HL-60 (cell line): ENCODE data around the gene ADH1B.

Source experiments
- DNase-seq, 2 experiments: peaks; one replicate each; pipeline ENCODE4 v3.0.0-alpha.2; 2010 to 2020; ENCODE audit warnings: low read depth in 1 of 2, low spot score in 1 of 2
- H3K27ac ChIP-seq: fragments of 250-450 bp; sonication (Bioruptor Pico); replicated peaks from 2 replicates; pipeline ENCODE4 v1.5.1; 2020; ENCODE audit warnings: mild to moderate bottlenecking, moderate library complexity
- H3K27me3 ChIP-seq: fragments of 250-450 bp; sonication (Bioruptor Pico); 2 replicates; pipeline ENCODE4 v1.5.1; 2021; ENCODE audit warnings: mild to moderate bottlenecking, moderate library complexity; ENCODE audit not compliant: insufficient read depth, poor library complexity, severe bottlenecking
- H3K4me3 ChIP-seq: replicated peaks from 2 replicates; pipeline ENCODE4 v1.5.1; 2011; ENCODE audit warnings: mild to moderate bottlenecking, control low read depth, low read length; ENCODE audit not compliant: insufficient read depth
- GABPA ChIP-seq: IDR thresholded peaks from 2 replicates; pipeline ENCODE4 v1.6.1; 2012; ENCODE audit warnings: low read depth
- POLR2AphosphoS5 ChIP-seq: IDR thresholded peaks from 2 replicates; pipeline ENCODE4 v1.6.1; 2012; ENCODE audit warnings: low read depth
- SPI1 ChIP-seq: IDR thresholded peaks from 2 replicates; pipeline ENCODE4 v1.6.1; 2012; ENCODE audit warnings: low read depth, mild to moderate bottlenecking, borderline replicate concordance
- TF ChIP-seq, protein P1 (sequence below): IDR thresholded peaks from 2 replicates; pipeline ENCODE4 v1.6.1; 2012; ENCODE audit warnings: low read depth; ENCODE audit not compliant: insufficient replicate concordance
- TF ChIP-seq, protein P2 (sequence below): IDR thresholded peaks from one replicate; pipeline ENCODE4 v1.5.1; 2011; ENCODE audit warnings: low read length, control low read depth, inconsistent platforms; ENCODE audit not compliant: insufficient read depth

ADH1B gene

DNA sequence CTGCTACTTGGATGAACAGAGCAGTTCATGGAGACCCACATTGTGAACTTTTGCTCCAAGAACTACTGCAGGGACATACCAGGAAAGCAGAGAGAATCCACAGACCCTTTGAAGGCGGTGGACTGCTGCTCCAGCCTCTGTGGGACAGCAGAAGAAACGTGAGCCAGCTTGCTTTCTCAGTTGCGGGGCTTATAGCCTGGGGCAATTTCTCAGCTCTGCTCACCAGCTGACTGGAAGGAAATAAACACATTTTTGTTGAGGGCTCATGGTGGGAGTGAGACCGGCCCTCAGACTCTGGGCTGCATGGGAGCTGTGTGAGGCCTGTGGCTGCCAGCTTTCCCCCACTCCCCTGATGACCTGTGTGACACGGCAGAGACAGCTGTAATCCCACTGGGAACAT is 27.8 kb downstream of the ADH1B start:
- no peak overlapping the region for H3K27ac ChIP-seq
- TF ChIP-seq GABPA (no peak), POLR2AphosphoS5 (no peak)
- TF ChIP-seq, protein P1, sequence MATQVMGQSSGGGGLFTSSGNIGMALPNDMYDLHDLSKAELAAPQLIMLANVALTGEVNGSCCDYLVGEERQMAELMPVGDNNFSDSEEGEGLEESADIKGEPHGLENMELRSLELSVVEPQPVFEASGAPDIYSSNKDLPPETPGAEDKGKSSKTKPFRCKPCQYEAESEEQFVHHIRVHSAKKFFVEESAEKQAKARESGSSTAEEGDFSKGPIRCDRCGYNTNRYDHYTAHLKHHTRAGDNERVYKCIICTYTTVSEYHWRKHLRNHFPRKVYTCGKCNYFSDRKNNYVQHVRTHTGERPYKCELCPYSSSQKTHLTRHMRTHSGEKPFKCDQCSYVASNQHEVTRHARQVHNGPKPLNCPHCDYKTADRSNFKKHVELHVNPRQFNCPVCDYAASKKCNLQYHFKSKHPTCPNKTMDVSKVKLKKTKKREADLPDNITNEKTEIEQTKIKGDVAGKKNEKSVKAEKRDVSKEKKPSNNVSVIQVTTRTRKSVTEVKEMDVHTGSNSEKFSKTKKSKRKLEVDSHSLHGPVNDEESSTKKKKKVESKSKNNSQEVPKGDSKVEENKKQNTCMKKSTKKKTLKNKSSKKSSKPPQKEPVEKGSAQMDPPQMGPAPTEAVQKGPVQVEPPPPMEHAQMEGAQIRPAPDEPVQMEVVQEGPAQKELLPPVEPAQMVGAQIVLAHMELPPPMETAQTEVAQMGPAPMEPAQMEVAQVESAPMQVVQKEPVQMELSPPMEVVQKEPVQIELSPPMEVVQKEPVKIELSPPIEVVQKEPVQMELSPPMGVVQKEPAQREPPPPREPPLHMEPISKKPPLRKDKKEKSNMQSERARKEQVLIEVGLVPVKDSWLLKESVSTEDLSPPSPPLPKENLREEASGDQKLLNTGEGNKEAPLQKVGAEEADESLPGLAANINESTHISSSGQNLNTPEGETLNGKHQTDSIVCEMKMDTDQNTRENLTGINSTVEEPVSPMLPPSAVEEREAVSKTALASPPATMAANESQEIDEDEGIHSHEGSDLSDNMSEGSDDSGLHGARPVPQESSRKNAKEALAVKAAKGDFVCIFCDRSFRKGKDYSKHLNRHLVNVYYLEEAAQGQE, result no peak
- TF ChIP-seq, protein P2, sequence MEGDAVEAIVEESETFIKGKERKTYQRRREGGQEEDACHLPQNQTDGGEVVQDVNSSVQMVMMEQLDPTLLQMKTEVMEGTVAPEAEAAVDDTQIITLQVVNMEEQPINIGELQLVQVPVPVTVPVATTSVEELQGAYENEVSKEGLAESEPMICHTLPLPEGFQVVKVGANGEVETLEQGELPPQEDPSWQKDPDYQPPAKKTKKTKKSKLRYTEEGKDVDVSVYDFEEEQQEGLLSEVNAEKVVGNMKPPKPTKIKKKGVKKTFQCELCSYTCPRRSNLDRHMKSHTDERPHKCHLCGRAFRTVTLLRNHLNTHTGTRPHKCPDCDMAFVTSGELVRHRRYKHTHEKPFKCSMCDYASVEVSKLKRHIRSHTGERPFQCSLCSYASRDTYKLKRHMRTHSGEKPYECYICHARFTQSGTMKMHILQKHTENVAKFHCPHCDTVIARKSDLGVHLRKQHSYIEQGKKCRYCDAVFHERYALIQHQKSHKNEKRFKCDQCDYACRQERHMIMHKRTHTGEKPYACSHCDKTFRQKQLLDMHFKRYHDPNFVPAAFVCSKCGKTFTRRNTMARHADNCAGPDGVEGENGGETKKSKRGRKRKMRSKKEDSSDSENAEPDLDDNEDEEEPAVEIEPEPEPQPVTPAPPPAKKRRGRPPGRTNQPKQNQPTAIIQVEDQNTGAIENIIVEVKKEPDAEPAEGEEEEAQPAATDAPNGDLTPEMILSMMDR, result no peak
- DNase-seq, result no peak
- no peaks in the 10 kb centered on the region for H3K27me3 ChIP-seq
- H3K4me3 ChIP-seq, result no peak overlapping the region

DNA sequence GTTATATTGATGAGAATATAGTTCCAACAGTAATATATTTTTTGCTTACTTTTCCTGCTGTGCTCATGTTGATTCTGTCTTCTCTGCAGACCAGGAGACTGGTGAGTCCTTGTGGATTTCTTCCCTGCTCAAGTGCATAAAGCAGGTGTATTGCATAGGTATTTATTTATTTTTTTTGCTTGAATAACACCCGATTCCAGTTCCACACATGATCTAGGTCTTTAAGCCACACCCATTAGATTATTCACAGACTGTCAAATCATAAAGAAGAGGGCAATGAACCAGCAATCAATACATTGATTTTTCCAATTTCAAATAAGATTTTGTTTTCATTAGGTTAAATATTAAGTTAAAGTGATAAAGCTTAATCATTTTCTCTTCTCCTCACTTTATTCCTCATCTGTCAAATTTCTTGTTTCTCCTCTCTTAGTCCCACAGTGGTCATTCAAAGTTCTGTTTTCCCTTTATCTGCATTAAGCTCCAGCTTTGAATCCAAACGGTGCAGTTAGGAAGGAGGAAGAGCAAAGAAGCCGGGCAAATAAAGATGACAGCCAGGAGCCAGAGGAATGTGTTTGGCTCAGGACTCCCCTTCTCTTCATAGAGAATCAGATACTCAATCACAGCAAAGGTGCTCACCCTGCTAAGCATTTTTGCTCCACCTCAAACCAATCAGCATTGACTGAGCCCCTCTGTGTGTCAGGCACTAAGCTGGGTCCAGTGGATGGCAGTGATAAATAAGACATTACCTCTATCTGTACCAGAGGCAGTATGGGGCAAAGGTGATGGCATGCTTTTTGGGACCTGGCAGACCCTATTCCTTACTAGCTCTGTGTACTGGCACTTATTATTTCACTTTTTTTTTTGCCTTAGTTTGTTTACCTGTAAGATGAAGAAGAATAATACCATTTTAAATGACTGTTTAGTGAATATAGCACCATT is 30.1 kb downstream of the ADH1B start, which contains the start of gene ADH1A:
ADH1A (minus strand) TSS at position 138 of the 939 bp plus-strand sequence; CDS start at position 67, 71 bp downstream.
- no peak for DNase-seq
- H3K27ac ChIP-seq, result no peak within 1 kb of the TSS
- H3K4me3 ChIP-seq, result no peak within 1 kb of the TSS
- no peaks in the 10 kb centered on the region for H3K27me3 ChIP-seq
- TF ChIP-seq, protein P2, result no peak
- TF ChIP-seq, protein P1, result no peak
- TF ChIP-seq GABPA, result no peak
- no peak for TF ChIP-seq POLR2AphosphoS5
- TF ChIP-seq SPI1, result no peak

DNA sequence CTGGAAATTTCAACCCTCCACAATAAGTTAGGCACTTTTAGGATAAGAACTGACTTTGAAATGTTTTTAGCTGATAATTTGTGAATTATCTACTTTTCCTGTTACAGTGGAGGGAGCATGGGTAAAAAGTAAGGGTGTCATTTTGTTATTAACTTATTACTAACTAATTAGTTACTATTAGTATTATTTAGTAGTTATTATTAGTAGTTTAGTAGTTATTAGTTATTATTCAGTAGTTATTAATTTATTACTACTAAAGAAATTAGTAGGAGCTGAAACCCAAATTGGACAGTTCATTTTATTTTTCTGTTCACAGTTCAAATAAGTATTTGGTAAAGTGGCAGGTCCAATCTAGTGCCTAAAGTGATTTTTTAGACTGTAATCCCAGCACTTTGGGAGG is 35.8 kb downstream of the ADH1B start:
- H3K4me3 ChIP-seq, result no peak overlapping the region
- TF ChIP-seq, protein P2, result no peak
- TF ChIP-seq, protein P1, result no peak
- DNase-seq, result no peak
- H3K27me3 ChIP-seq, result no peaks in the 10 kb centered on the region
- no peak overlapping the region for H3K27ac ChIP-seq
